Lower leg skin (tissue), 4 donors: ENCODE data around the gene FAM32A. TPM values are rescaled to one million over a fixed set of nuclear protein-coding genes. Genes with fewer than 3 reads are reported as not detected.

Experiments used
- DNase-seq, 2 donors: peaks; one replicate each; pipeline ENCODE4 v3.0.0-alpha.2; 2019; ENCODE audit warnings: low spot score in 2 of 2
- H3K4me3 ChIP-seq: fragments of 200-600 bp; sonication (generic); 2 replicates; pipeline ENCODE4 v1.5.1; 2017; ENCODE audit warnings: mild to moderate bottlenecking, low read depth; ENCODE audit not compliant: poor library complexity, severe bottlenecking
- CTCF ChIP-seq, 3 donors: fragments of 450-650 bp; IDR thresholded peaks; one replicate each; pipeline ENCODE4 v1.5.1; 2016; ENCODE audit warnings: antibody characterized with exemption in 3 of 3, mild to moderate bottlenecking in 3 of 3, moderate library complexity in 2 of 3
- POLR2A ChIP-seq, 2 donors: fragments of 450-650 bp; IDR thresholded peaks; one replicate each; pipeline ENCODE4 v1.6.1; 2016 to 2017; ENCODE audit warnings: antibody characterized with exemption in 2 of 2, mild to moderate bottlenecking in 1 of 2, moderate library complexity in 1 of 2
- WGBS, 2 donors: methylation state at CpG; one replicate each; pipeline ENCODE4 v1.1.5; 2018; 5-methylcytosine and 5-hydroxymethylcytosine counted together
- intact Hi-C: fragments of 100-400 bp; cut with DNase I; formaldehyde crosslinking; loops from one replicate; pipeline ENCODE4 v1.15.0; 2023; ENCODE audit warnings: low total_unique reads
- total RNA-seq, 4 donors: library from RNA; depleted of rRNA; stranded (reverse); fragments of >200 nt; gene quantifications; one replicate each; pipeline ENCODE4 v1.1.0, GENCODE V29; 2016

Gene FAM32A
- total RNA-seq, 4 donors from 2014 or later = 95.3 to 114 (median 105) TPM

- WGBS, 2 donors = 86 to 89% methylated on average over 5 of the region's 5 CpGs
- H3K4me3 ChIP-seq = no peak overlapping the region
- TF ChIP-seq CTCF (IDR thresholded peaks at IDR 0.05) (no peak), POLR2A (IDR thresholded peaks at IDR 0.05) (no peak)
- no peak for DNase-seq
- intact Hi-C loops = loop anchor here (5.0 kb wide), 1 partner anchor 1568 kb away; no protein-coding TSS in a partner anchor
These were observed 25.6 kb upstream of the FAM32A start for GRCh38 chr19:16159655-16160054.

- WGBS, 2 donors = 65 to 71% methylated on average over 6 of the region's 6 CpGs
These were observed 24.7 kb upstream of the FAM32A start for GRCh38 chr19:16160445-16160942.

GRCh38 chr19:16160943-16161560, 24.2 kb upstream of the FAM32A start:
- no peak for DNase-seq
- TF ChIP-seq CTCF (IDR thresholded peaks at IDR 0.05) (no peak), POLR2A (IDR thresholded peaks at IDR 0.05) (no peak)
- no peak overlapping the region for H3K4me3 ChIP-seq
- 69 to 75% methylated on average over 14 of the region's 14 CpGs for WGBS, 2 donors
- intact Hi-C loops = no loop called here

More at GRCh38 chr19:16160445-16160942, 24.7 kb upstream of the FAM32A start:
- no peak overlapping the region for H3K4me3 ChIP-seq
- DNase-seq = no peak
- TF ChIP-seq POLR2A (IDR thresholded peaks at IDR 0.05) (no peak), CTCF (IDR thresholded peaks at IDR 0.05) (no peak)
- intact Hi-C loops = no loop called here

- DNase-seq = no peak
- H3K4me3 ChIP-seq = no peak overlapping the region
- 53 to 66% methylated on average over 3 of the region's 3 CpGs for WGBS, 2 donors
- intact Hi-C loops = no loop called here
- TF ChIP-seq POLR2A (IDR thresholded peaks at IDR 0.05) (no peak), CTCF (IDR thresholded peaks at IDR 0.05) (no peak)
These were observed 23.4 kb upstream of the FAM32A start for GRCh38 chr19:16161840-16162239.

GRCh38 chr19:16164222-16164890, 20.9 kb upstream of the FAM32A start:
- 77 to 81% methylated on average over 13 of the region's 13 CpGs for WGBS, 2 donors
- no peak overlapping the region for H3K4me3 ChIP-seq
- TF ChIP-seq CTCF (IDR thresholded peaks at IDR 0.05) = no peak
- no peak for TF ChIP-seq POLR2A (IDR thresholded peaks at IDR 0.05)
- intact Hi-C loops = no loop called here
- no peak for DNase-seq
